Mammary epithelial cell (primary cell): Measurements from ENCODE around the gene CDH4.

Experiments
- EZH2 ChIP-seq: IDR thresholded peaks from 2 replicates; pipeline ENCODE4 v1.6.1; 2012; ENCODE audit warnings: low read length, inconsistent platforms, borderline replicate concordance
- TF ChIP-seq, protein P1 (sequence below), 2 donors: IDR thresholded peaks in 1 of 2; conservative IDR thresholded peaks in 1 of 2; 2 replicates each; pipeline ENCODE4 v1.5.1; 2011 to 2012; ENCODE audit warnings: inconsistent platforms in 2 of 2, low read length in 2 of 2, mild to moderate bottlenecking in 2 of 2, control low read depth in 1 of 2, low read depth in 1 of 2; ENCODE audit not compliant: insufficient read depth in 1 of 2; ENCODE audit errors: extremely low read depth in 1 of 2

DNA sequence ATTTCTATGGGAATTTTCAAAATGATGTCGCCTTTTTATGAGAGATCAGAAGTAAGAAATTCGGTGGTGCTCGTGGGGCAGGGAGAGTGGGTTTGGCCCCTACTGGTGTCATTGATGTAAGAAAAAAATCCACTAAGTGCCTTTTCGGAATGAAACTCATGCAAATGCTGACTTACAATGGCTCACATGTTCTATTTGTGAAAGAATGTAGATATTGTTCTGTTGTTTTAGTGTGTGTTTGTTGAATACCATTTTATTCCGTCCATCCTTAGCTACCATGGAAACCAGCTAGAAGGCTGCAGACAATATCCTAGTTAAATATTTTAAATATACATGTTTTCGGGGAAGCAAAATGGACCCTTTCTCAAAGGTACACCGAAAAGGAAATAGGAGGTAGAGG lies 508.7 kb downstream of the CDH4 start:
- TF ChIP-seq, protein P1, sequence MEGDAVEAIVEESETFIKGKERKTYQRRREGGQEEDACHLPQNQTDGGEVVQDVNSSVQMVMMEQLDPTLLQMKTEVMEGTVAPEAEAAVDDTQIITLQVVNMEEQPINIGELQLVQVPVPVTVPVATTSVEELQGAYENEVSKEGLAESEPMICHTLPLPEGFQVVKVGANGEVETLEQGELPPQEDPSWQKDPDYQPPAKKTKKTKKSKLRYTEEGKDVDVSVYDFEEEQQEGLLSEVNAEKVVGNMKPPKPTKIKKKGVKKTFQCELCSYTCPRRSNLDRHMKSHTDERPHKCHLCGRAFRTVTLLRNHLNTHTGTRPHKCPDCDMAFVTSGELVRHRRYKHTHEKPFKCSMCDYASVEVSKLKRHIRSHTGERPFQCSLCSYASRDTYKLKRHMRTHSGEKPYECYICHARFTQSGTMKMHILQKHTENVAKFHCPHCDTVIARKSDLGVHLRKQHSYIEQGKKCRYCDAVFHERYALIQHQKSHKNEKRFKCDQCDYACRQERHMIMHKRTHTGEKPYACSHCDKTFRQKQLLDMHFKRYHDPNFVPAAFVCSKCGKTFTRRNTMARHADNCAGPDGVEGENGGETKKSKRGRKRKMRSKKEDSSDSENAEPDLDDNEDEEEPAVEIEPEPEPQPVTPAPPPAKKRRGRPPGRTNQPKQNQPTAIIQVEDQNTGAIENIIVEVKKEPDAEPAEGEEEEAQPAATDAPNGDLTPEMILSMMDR (conservative IDR thresholded peaks at IDR 0.05 in 1 of 2, IDR thresholded peaks at IDR 0.05 in 1 of 2; ENCODE audit: extremely low read depth in 1 of 2, insufficient read depth in 1 of 2, low read depth in 1 of 2, low read length in 2 of 2) = no peak
- no peak for TF ChIP-seq EZH2
